GOT3 (cell line): Measurements from ENCODE around the gene ADAMTS20.
"Not testable (repeated sequence)": the region's sequence is repeated elsewhere in the genome, so short reads cannot be mapped to it uniquely, and the experiment has no call there.

Experiments used
- DNase-seq: peaks from one replicate; lab custom pipeline; 2025; ENCODE audit warnings: mixed read lengths; lab: John Stamatoyannopoulos, UW

Gene ADAMTS20

GRCh38 chr12:43551971-43552559 lies at the start of gene ADAMTS20:
Gene ADAMTS20 (minus strand): TSS chr12:43552203. CDS start chr12:43551921, 282 bp downstream.
- DNase-seq = no peak

- no peak for DNase-seq
These were observed 47.7 kb upstream of the ADAMTS20 start for GRCh38 chr12:43599708-43600107.

- no peak for DNase-seq
These were observed 47.1 kb upstream of the ADAMTS20 start for GRCh38 chr12:43599066-43599465.

- DNase-seq = no peak
These were observed 38.3 kb upstream of the ADAMTS20 start for GRCh38 chr12:43590307-43590706.

- DNase-seq = no peak
These were observed 34.7 kb upstream of the ADAMTS20 start for GRCh38 chr12:43586646-43587245.

GRCh38 chr12:43585676-43586075 lies 33.7 kb upstream of the ADAMTS20 start:
- DNase-seq = no peak

GRCh38 chr12:43580601-43581000 lies 28.6 kb upstream of the ADAMTS20 start:
- DNase-seq = no peak

- DNase-seq = no peak
These were observed 27.2 kb upstream of the ADAMTS20 start for GRCh38 chr12:43579206-43579605.

GRCh38 chr12:43578782-43579181 lies 26.8 kb upstream of the ADAMTS20 start:
- no peak for DNase-seq

- no peak for DNase-seq
These were observed 25.4 kb upstream of the ADAMTS20 start for GRCh38 chr12:43577381-43577780.

- no peak for DNase-seq
These were observed 24.2 kb upstream of the ADAMTS20 start for GRCh38 chr12:43576162-43576561.

- DNase-seq = no peak
These were observed 19.9 kb upstream of the ADAMTS20 start for GRCh38 chr12:43571885-43572284.

GRCh38 chr12:43556057-43556456 lies 4.1 kb upstream of the ADAMTS20 start:
- no peak for DNase-seq

- DNase-seq = no peak
These were observed 578 bp downstream of the ADAMTS20 start for GRCh38 chr12:43551279-43551970.

GRCh38 chr12:43550831-43551271 lies 1.2 kb downstream of the ADAMTS20 start:
- no peak for DNase-seq

- no peak for DNase-seq
These were observed 7.3 kb downstream of the ADAMTS20 start for GRCh38 chr12:43544703-43545102.

GRCh38 chr12:43540470-43540869 lies 11.5 kb downstream of the ADAMTS20 start:
- no peak for DNase-seq

GRCh38 chr12:43537675-43538074 lies 14.3 kb downstream of the ADAMTS20 start:
- not testable (repeated sequence) for DNase-seq

GRCh38 chr12:43516045-43516444 lies 36.0 kb downstream of the ADAMTS20 start:
- DNase-seq = no peak

- no peak for DNase-seq
These were observed 50.3 kb downstream of the ADAMTS20 start for GRCh38 chr12:43501703-43502102.

- DNase-seq = no peak
These were observed 58.7 kb downstream of the ADAMTS20 start for GRCh38 chr12:43493261-43493797.

GRCh38 chr12:43482311-43483085 lies 69.5 kb downstream of the ADAMTS20 start:
- no peak for DNase-seq
